Activated B cell treated with CpG ODN at 0.5 μM for 24 hours (primary cell): Measurements from ENCODE around the gene KLHL1. TPM values are rescaled to one million over a fixed set of nuclear protein-coding genes. Genes with fewer than 3 reads are reported as not detected.

Source experiments
- ATAC-seq: fragments of 200-7000 bp; cut with Tn5 transposase; one replicate; pipeline ENCODE4 v1.10.0; 2021; ENCODE audit warnings: low read depth, mild to moderate bottlenecking, moderate library complexity
- CTCF ChIA-PET: fragments of 350-600 bp; sonication (Branson Sonifier 250); formaldehyde crosslinking; loops from one replicate; lab custom pipeline; 2021; ENCODE audit warnings: antibody characterized with exemption; lab: Charles Lee
- POLR2A ChIA-PET: fragments of 350-600 bp; sonication (Branson Sonifier 250); formaldehyde crosslinking; loops from one replicate; lab custom pipeline; 2021; ENCODE audit warnings: antibody characterized with exemption; lab: Charles Lee
- DNase-seq: peaks from one replicate; pipeline ENCODE4 v3.0.0; 2022
- H3K27ac Mint-ChIP-seq: one replicate; pipeline ENCODE4 v1.8.0; 2020; ENCODE audit warnings: mixed read lengths
- H3K27me3 Mint-ChIP-seq: one replicate; pipeline ENCODE4 v1.8.0; 2021; ENCODE audit warnings: mixed read lengths
- H3K36me3 Mint-ChIP-seq: one replicate; pipeline ENCODE4 v1.8.0; 2021; ENCODE audit warnings: low read depth, mixed read lengths
- H3K4me1 Mint-ChIP-seq: one replicate; pipeline ENCODE4 v1.8.0; 2021; ENCODE audit warnings: mixed read lengths
- H3K4me3 Mint-ChIP-seq: one replicate; pipeline ENCODE4 v1.8.0; 2020; ENCODE audit warnings: mild to moderate bottlenecking, mixed read lengths
- H3K9me3 Mint-ChIP-seq: one replicate; pipeline ENCODE4 v1.8.0; 2020; ENCODE audit warnings: mixed read lengths
- CTCF ChIP-seq: fragments of 200-600 bp; IDR thresholded peaks from one replicate; pipeline ENCODE4 v1.8.0; 2022; ENCODE audit warnings: antibody characterized with exemption, mild to moderate bottlenecking
- intact Hi-C: fragments of 100-400 bp; cut with micrococcal nuclease; formaldehyde crosslinking; loops from one replicate; pipeline ENCODE4 v1.15.1; 2024
- total RNA-seq: library from RNA; stranded (reverse); gene quantifications from 2 replicates; pipeline ENCODE4 v1.2.3, GENCODE V29; 2022

The KLHL1 gene
- total RNA-seq, 1 donor from 2014 or later: not detected

- ATAC-seq (no peak), DNase-seq (no peak)
- Mint-ChIP-seq H3K4me1 (no peaks in the 10 kb centered on the region), H3K27ac (no peak overlapping the region), H3K27me3 (no peaks in the 10 kb centered on the region), H3K4me3 (no peak overlapping the region), H3K36me3 (no peaks in the 10 kb centered on the region), H3K9me3 (peaks cover 4% of the 10 kb centered on the region)
- intact Hi-C loops: no loop called here
- TF ChIP-seq CTCF: no peak
- POLR2A ChIA-PET: no interaction called here
- CTCF ChIA-PET: no interaction called here
These were observed 85.6 kb downstream of the KLHL1 start for GRCh38 chr13:70022646-70023045.

- H3K4me3 Mint-ChIP-seq: no peak overlapping the region
- no peak for TF ChIP-seq CTCF
- no peak for ATAC-seq
- no peaks in the 10 kb centered on the region for H3K4me1 Mint-ChIP-seq
- peaks cover 15% of the 10 kb centered on the region for H3K9me3 Mint-ChIP-seq
- DNase-seq: no peak
- H3K27me3 Mint-ChIP-seq: no peaks in the 10 kb centered on the region
- CTCF ChIA-PET: no interaction called here
- no peak overlapping the region for H3K27ac Mint-ChIP-seq
- no peaks in the 10 kb centered on the region for H3K36me3 Mint-ChIP-seq
- POLR2A ChIA-PET: no interaction called here
- intact Hi-C loops: no loop called here
These were observed 92.1 kb downstream of the KLHL1 start for GRCh38 chr13:70016116-70016515.

GRCh38 chr13:70014337-70014736 lies 93.9 kb downstream of the KLHL1 start:
- H3K4me3 Mint-ChIP-seq: no peak overlapping the region
- H3K9me3 Mint-ChIP-seq: peaks cover 15% of the 10 kb centered on the region
- ATAC-seq: no peak
- no peaks in the 10 kb centered on the region for H3K36me3 Mint-ChIP-seq
- no peak overlapping the region for H3K27ac Mint-ChIP-seq
- ChIA-PET POLR2A (no interaction called here), CTCF (no interaction called here)
- H3K4me1 Mint-ChIP-seq: no peaks in the 10 kb centered on the region
- intact Hi-C loops: no loop called here
- DNase-seq: no peak
- no peaks in the 10 kb centered on the region for H3K27me3 Mint-ChIP-seq
- TF ChIP-seq CTCF: no peak

- Mint-ChIP-seq H3K27ac (no peak overlapping the region), H3K4me1 (no peaks in the 10 kb centered on the region), H3K36me3 (no peaks in the 10 kb centered on the region), H3K4me3 (no peak overlapping the region), H3K27me3 (no peaks in the 10 kb centered on the region), H3K9me3 (no peaks in the 10 kb centered on the region)
- no peak for ATAC-seq
- POLR2A ChIA-PET: no interaction called here
- no peak for DNase-seq
- CTCF ChIA-PET: no interaction called here
- intact Hi-C loops: no loop called here
- no peak for TF ChIP-seq CTCF
These were observed 108.4 kb downstream of the KLHL1 start for GRCh38 chr13:69999875-70000274.

GRCh38 chr13:69997061-69997460 lies 111.2 kb downstream of the KLHL1 start:
- H3K27ac Mint-ChIP-seq: no peak overlapping the region
- CTCF ChIA-PET: no interaction called here
- POLR2A ChIA-PET: no interaction called here

More at GRCh38 chr13:69997061-69997460, 111.2 kb downstream of the KLHL1 start:
- H3K4me1 Mint-ChIP-seq: no peaks in the 10 kb centered on the region
- H3K36me3 Mint-ChIP-seq: no peaks in the 10 kb centered on the region
- intact Hi-C loops: no loop called here
- H3K27me3 Mint-ChIP-seq: no peaks in the 10 kb centered on the region
- no peak for ATAC-seq
- no peak for DNase-seq
- H3K4me3 Mint-ChIP-seq: no peak overlapping the region
- no peak for TF ChIP-seq CTCF
- H3K9me3 Mint-ChIP-seq: no peaks in the 10 kb centered on the region
